Femur (tissue), 1 donor: ENCODE measurements around the gene HOXB5.

Experiments
- DNase-seq: peaks from one replicate; pipeline ENCODE4 v3.0.0-alpha.2; 2017

Gene HOXB5

GRCh38 chr17:48546924-48547807 lies 46.4 kb downstream of the HOXB5 start:
- DNase-seq, result no peak

GRCh38 chr17:48546137-48546923 lies 47.2 kb downstream of the HOXB5 start:
- no peak for DNase-seq

GRCh38 chr17:48545539-48545938 lies 48.0 kb downstream of the HOXB5 start:
- DNase-seq, result no peak

- no peak for DNase-seq
Measured at GRCh38 chr17:48545022-48545375, 48.6 kb downstream of the HOXB5 start, which contains the start of gene HOXB2. Gene HOXB2 (minus strand): TSS chr17:48545109. CDS start chr17:48544911, 198 bp downstream.

- DNase-seq, result peak; percentile 89
Measured at GRCh38 chr17:48544349-48545021, 49.1 kb downstream of the HOXB5 start.

- DNase-seq, result no peak
Measured at GRCh38 chr17:48543854-48544348, 49.7 kb downstream of the HOXB5 start.

DNA sequence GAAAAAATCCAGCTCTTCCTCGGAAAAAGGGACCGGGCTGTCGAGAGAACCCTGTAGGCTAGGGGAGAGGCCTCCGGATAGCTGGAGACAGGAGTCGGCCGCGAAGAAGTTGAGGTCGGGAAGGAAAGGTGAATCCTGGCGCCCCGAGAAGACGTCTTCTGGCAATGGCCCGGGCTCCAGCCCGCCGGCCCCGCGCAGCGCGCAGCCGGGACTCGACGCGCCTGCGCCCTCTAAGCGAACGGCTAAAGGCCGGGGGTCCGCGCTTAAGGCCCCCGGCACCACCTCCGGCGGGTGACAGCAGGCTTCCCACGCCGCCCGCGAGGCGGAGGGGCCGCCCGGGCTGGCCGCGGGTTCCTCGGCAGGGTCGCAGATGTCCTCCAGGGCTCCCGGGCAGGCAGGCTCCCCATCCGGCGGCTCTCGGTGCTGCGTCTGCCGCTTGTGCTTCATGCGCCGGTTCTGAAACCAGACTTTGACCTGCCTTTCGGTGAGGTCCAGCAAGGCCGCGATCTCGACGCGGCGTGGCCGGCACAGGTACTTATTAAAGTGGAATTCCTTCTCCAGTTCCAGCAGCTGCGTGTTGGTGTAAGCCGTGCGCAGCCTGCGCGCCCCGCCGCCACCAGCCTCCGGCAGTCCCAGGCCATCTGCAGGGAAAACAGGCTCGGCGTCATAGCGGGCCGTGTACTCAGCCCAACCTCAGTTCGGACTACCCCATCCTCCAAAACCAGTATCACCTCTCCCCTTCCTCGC lies 50.3 kb downstream of the HOXB5 start:
- peak; percentile 68 for DNase-seq

GRCh38 chr17:48542698-48543106 lies 50.9 kb downstream of the HOXB5 start:
- no peak for DNase-seq

- DNase-seq, result no peak
Measured at GRCh38 chr17:48542114-48542656, 51.4 kb downstream of the HOXB5 start.

GRCh38 chr17:48541577-48542113 lies 51.9 kb downstream of the HOXB5 start:
- DNase-seq, result peak; percentile 84
